DMS53 treated with DMSO at 0.1 percent for 48 hours (cell line): Measurements from ENCODE around the gene C4orf17.
A peak's percentile ranks its signal among the peaks of the same experiment; 100 is the strongest.
"Not testable (repeated sequence)": the region's sequence is repeated elsewhere in the genome, so short reads cannot be mapped to it uniquely, and the experiment has no call there.

Source experiments
- DNase-seq: peaks from one replicate; lab custom pipeline; 2025; ENCODE audit not compliant: unreplicated experiment; lab: John Stamatoyannopoulos, UW

The C4orf17 gene

DNA sequence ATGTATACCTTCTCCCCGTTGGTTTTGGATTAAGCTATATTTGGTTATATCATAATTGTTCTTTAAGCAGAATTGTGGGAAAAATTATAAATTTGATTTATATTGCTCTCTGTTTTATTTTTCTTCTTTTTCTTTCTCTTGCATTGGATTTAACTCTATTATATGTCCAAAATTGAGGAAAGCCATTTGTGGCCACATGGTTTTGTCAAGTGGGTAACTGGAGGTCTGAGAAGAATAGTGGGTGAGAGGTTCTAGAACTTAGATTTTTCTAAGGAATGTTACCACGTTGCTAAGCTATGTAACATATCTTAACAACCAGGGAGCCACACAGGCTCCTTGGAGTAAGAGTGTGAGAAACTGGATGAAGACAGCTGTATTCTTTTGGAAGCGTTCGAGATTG lies at the start of gene C4orf17:
TSS of gene C4orf17 (plus strand) at position 301 of the 400 bp plus-strand sequence. CDS start 2,061 bp downstream, outside the sequence.
- no peak for DNase-seq

DNA sequence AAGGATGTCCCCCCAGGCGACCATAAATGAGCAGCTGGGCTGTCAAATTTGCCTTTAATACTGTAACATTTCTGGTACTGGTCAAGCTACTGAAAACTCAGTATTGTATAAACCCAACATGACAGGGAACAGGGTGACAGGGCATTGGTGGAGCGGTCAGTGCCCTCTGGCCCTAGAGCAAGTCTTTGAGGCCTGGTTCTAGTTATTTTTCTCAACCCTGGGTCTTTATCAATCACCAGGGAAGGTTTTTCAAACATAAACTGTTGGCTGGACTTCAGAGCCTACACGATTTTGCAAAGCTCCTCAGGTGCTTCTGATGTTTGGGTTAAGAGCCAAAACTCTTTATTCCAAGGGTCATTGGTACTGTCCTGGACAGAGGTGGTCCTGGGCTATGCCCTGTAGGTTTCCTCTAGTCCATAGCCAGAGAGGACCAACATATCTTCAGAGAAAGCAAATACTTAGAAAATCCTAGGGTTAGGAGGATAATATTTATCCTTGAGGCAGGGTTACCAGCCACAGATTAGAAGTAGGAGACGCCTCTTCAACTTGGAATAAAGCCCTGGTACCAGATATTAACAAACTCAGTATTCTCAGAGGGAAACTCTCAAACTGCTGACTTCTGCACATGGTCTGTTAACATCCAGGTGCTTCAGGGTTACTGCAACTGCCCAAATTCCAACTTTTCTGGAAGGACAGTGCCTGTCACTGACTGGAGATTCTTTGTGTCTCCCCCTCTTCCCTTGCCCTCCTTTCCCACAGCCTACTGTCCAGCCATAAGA lies 49.0 kb upstream of the C4orf17 start:
- DNase-seq, result no peak

DNA sequence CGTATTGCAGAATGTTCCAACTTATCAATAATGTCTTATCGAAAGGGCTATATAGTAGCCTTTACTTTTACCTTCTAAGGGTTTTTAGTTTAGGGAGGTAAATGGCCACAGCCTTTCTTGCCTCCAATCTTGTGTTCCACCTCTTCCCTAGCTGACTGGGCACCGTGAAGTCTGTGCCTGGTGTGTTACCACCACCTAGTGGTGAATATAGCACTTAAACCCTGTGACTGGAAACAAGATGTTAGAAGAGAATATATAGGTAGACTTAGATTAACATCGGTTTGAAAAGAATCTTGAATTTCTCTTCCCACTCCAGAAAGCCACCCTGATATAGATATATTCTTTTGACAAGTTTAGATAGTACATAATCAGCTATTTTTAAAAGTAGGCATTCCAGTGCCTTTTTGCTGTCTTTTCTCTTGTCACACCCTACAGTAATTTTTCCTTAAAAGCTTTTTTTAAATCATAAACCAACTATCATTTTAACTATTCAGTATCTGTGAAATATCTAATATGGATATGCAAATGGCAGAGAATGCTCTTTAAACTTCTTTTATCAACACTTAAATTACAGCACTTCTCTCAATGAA lies 47.9 kb upstream of the C4orf17 start:
- peak; percentile 55 for DNase-seq

DNA sequence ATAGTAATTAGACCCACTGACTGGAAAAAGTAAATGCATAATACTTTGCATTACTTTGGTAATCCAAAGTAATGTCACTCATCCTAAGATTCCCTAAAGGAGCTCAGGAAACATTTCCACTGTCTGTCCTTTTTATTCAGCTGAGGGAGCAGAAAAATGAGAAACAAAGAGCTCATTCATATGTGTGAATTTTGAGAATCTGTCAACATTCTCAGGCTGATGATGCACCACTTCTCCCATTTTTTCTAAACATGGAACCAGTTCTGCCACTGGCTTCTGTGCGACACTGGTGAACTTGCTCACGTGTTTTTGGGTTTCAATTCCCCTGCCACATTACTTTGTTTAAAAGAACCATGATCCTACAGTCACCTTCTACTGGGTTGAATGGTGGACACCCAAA lies 47.3 kb upstream of the C4orf17 start:
- DNase-seq, result no peak

DNA sequence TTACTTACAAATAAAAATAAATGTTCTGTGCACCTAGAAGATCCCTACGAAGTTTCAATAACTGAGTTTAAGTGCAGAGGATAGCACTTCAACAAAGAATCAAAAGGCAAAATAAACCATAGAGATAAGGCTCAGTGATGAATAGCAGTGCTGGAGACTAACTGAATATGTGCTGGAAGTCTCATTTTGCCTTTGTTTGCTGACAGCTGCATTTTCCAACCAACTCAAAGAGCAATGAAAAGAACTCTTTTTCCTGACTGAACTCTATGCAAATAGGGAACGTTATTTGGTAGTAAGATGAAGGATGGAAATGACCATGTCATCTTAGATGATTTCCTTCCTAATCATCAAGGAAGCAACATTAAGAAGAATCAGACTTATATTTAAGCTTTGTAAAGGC lies 42.9 kb upstream of the C4orf17 start:
- no peak for DNase-seq

DNA sequence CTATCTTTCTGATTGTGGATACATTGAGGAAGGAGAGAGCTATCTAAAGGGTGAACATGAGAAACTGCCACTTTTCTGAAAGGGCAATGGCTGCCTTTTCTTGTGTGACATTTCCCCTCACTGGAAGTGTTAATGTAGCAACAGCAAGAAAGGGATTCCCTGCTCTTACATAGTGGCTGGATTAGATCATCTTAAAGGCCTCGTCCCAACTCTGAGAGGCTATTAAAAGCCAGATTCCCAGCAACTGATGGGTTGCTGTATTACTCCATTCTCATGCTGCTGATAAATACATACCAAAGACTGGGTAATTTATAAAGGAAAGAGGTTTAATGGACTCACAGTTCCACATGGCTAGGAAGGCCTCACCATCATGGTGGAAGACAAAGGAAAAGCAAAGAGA lies 41.9 kb upstream of the C4orf17 start:
- DNase-seq, result no peak

DNA sequence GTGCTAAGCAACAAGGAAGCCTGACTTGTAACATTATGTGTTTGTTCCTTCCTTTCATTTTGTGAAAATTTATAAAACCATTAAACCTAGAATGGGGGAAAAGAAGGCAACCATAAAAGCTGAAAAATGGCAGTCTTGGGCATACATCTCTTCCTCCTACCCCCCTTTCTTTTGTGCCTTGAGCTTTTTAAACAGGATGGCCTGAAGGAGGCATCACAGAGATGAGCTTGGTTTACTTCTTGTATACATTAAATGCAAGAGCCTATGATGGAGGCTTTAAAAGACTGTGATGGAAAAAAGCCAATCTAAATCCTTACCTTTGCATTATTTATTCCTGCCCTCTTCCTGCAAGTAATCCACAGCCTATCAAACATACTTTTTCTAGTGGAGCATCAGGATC lies 39.5 kb upstream of the C4orf17 start:
- DNase-seq, result no peak

DNA sequence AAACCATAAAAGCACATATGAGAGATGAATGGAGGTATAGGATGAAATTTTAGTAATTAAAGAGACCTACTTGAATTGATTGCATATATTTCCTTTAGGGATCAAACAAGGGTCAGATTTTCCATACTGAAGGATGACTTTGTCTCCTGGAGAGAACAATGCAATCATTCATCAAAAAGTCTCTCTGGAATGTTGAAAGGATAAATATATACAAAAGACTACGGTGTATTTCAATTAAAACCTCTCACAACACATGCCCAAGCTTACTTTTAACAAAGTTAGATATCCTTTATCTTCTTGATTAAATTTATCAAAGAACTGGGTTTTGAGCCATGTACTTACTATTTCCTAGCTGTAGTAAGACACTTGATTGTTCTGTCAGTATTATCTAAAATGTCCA lies 38.9 kb upstream of the C4orf17 start:
- no peak for DNase-seq

DNA sequence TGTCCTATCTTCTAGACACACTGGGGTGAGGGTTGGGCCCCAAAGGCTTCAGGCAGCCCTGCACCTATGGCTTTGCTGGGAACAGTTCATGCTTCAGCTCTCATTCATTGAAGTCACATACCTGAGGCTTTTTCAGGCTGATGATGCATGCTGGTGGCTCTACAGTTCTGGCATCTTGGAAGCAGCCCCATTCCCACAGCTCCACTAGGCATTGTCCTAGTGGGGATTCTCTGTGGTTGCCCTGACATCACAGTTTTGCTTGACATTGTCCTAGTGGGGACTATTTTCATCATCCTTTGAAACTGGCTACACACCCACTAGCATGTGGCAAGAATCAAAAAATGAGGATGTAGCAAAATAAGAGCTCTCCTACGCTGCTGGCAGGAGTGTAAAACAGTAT lies 37.7 kb upstream of the C4orf17 start:
- DNase-seq, result no peak

DNA sequence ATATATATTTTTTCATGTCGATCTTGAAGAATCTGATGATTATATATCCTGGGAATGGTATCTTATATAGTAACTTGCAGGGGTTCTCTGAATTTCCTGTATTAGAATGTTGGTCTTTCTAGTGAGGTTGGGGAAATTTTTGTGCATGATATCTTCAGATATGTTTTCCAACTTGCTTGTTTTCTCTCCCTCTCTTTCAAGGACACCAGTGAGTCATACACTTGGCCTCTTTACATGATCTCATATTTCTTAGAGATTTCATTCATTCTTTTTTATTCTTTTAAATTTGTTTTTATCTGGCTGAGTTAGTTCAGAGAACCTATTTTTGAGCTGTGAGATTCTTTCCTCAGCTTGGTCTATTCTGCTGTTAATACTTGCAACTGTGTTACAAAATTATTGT lies 27.2 kb upstream of the C4orf17 start:
- no peak for DNase-seq

DNA sequence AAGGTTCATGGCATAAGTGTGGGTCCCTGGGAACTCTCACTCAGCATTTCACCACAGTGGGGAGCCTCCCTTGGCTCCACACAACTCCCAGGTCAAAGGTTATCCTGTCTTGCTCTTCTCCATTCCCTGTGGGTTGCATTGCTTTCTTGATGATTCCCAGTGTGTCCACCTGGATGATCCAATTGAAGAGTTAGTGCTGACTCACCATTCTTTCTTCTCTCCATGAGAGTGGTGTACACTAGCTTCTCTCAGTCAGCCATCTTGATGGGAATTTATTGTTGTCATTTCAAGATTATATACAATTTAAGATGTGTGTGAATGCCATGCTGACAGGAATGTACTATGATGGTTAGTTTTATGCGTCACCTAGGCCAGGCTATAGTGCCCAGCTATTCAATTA lies 25.6 kb upstream of the C4orf17 start:
- no peak for DNase-seq

DNA sequence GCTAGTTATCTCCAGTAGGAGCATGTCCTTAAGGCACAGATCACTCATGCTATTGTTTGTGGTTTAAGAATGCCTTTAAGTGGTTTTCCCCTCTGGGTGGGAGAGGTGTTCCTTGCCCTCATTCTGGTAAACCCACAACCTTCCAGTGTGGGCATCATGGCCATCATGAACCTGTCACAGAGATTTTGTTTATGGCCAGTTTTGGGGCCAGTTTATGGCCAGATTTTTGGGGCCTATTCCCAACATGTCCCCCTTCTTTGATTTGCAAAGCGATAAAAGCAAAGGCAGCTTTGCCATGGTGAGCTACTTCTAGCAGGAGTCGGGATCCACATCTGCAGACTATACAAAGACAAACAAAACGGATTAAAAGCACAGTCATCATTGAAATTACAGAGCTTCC lies 24.2 kb upstream of the C4orf17 start:
- DNase-seq, result not testable (repeated sequence)

DNA sequence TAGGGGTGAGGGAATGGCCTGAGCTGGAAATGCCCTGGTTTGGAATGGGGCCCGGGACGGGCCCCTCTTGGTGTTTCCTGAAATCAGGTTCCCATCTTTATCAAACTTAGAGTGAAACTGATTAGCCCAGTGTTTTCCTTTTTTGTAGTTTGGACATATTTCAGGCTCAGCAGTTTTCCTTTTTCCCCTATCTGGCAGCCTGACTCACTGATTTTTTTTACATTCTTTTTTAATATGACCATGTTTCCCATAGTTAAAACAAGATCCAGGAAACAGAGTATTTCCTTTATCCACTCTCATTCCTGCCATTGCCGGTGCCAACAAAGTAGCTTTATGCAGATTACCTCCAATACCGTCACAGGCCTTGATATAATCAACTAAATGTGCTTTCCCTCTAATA lies 20.5 kb upstream of the C4orf17 start:
- DNase-seq, result no peak

DNA sequence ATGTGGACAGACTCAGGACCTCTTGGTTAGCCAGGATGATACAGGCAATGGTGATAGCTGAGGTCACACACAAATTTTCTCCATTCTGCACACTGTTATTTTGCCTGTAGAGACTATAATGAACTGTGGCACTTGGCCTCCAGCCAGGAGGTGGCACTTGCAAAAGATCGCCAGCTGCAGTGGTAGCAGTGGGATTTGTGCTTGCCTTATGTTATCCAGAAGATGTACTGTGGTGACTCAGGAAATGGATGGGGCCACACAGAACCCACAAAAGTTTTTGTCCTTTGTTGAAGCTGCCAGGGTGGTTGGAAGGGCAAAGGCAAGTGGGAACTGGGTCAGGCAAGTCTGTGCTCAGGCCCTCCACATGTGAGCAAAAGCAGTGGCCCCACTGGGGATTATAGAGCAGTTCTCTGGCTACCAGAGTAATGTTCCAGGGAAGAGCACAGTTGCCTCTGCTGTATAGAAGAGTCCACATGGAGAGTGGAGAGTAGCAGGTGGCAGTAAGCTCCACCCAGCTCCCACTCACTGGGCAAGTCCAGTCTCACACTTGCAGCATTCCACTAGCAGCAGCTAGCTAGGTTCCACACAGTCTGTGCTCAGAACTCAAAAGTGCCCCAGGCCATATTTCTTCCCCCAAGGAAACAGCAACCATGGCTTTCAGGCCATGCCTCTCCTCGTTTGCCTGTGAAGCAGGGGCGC lies 5.9 kb upstream of the C4orf17 start:
- no peak for DNase-seq

DNA sequence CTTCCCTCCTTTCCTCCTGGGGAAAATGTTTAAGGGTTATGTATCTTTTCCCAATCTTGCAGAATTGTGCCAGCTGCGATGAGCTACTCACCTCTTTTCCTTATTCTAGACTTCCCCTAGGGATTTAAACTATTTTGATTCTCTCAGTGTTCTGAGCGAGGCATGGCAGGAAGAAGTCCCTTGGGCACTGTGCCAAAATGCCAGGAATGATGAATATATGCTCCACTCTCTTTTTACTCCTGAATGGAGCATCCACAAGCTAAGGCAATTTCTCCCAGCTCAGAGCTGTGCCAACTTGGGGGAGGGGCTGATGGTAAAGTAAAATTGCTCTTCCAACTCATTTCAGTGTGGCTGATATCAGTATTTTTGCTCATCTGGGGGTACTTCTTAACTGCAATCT lies 4.0 kb upstream of the C4orf17 start:
- DNase-seq, result no peak

DNA sequence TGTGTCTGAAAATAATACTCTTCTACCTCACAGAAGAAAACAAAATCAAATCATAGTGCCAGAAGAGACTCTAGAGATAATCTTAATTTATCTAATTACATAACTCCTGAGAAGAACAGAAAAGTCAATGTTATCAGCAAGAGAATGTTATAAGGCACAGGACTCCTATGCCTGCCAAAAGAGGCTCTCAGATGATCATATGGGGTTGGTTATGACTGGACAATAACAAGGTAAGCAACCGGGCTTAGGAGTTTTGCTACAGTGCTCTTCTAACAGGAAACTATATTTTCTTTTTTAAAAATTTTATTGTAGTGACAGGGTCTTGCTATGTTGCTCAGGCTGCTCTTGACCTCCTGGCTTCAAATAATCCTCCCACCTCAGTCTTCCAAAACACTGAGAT lies 3.5 kb upstream of the C4orf17 start:
- DNase-seq, result no peak

DNA sequence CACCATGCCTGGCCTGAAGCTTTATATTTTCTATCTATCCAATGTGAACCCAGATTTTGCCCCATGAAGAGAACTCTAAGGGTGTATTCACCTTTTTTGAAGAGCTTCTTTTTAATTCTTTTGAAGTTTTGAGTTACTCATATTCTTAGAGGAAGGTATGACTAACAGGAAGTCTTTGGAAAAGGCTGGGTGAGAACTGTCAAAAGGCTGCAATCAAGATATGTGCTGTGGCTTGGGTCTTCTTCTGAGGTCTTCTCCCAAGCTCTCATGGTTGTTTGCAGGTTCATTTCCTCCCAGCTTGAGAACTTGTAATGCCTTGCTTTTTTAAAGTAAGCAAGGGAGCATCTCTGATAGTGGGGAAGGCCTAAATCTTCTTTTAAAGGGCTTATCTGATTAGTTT lies 3.1 kb upstream of the C4orf17 start:
- DNase-seq, result no peak

DNA sequence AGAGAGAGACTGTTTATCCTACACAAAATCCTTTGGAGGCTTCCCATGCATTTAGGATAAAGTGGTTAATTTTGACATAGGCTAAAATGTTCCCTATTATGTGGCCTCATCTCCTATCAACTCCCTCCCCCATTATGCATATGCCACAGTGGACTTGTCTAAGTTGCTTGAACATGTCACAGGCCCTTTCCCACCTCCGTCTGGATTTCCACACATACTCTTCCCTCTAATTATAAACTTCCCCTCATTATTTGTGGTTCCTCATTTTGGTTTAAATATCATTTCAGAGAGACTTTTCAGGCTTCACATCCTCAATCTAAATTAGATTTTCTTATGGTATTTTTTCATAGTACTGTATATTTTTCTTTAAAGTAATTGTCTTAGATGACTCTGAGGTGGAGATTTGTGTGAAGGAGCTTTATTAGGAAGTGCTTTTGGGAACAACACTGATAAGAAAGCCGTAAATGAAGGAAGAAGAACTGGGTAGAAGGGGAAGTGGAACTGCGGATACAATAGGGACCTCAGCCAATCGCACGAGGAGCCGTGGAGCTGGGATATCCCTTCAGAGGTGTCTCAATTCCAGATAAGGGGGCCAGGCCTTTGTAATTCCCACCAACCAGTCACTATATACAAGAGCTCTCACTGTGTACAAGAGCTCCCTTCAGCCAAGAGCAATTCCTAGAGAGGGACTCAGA lies 7.9 kb downstream of the C4orf17 start:
- no peak for DNase-seq

DNA sequence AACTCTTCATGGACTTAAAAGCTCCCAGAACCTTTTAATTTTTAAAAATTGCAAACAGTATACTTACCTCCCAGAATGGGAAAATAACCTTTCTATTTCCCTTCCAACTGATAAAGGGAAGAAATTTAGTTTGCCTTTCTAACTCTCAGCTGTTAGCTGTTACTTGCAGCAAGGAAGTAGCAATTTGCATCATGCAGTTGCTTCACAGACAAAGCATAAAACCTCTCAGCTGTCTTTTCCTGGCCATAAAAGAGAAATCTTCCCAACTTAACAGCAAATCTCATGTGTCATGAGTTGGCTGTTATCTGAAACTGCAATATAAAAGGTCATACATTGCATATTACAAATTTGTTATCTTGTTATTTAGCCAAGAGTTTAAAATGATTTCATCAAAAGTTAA lies 18.4 kb downstream of the C4orf17 start:
- no peak for DNase-seq

DNA sequence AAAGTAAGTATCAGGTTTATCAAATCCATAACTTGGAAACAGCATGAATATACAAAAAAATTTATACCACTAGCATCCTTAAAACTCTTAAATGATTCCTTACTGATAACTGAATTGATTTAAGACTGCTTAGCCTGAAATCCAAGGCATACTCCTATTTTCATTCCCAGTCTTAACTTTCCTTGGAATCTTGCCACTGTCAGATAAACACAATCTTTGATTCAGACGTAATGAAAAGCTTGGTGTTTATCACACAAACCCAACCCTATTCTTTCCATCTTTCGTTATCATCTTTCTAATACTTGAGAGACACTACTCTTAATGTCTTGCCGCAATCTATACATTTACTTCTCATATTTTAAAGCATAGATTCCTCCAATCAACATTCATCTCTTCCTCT lies 19.1 kb downstream of the C4orf17 start:
- DNase-seq, result no peak

DNA sequence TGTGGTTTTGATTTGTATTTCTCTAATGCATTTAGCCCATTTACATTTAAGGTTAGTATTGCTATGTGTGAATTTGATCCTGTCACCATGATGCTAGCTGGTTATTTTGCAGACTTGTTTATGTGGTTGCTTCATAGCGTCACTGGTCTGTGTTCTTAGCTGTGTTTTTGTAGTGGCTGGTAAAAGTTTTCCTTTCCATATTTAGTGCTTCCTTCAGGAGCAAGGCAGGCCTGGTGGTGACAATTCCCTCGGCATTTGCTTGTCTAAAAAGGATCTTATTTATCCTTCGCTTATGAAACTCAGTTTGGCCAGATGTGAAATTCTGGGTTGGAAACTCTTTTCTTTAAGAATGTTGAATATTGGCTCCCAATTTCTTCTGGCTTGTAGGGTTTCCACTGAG lies 23.9 kb downstream of the C4orf17 start:
- DNase-seq, result not testable (repeated sequence)

DNA sequence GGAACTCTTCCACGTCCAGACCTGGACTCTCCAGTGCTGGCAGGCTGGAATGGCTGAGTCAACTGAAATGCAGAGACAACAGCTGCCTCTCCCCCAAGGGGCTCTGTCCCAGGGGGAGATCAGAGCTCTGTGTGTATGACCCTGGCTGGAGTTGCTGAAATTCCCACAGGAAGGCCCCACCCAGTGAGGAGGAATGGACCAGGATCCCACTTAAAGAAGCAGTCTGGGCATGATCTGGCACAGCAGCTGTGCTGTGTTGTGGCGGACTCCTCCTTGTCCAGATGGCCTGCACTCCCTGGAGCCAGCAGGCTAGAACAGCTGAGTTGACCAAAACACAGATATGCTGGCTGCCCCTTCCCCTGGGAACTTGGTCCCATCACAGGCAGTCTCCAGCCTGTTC lies 25.4 kb downstream of the C4orf17 start:
- no peak for DNase-seq
